RCC 7860 (cell line): ENCODE results near the gene AFTPH.
"Not testable (repeated sequence)": the region's sequence is repeated elsewhere in the genome, so short reads cannot be mapped to it uniquely, and the experiment has no call there.

Experiments
- DNase-seq: peaks from one replicate; pipeline ENCODE4 v3.0.0-alpha.2; 2015; ENCODE audit warnings: low spot score
- FAIRE-seq: peaks from 2 replicates; lab custom pipeline; 2012; peaks lifted over from hg19 to GRCh38; lab: Jason Lieb, UNC

The AFTPH gene

GRCh38 chr2:64492821-64493220, 31.3 kb upstream of the AFTPH start:
- FAIRE-seq, result no peak
- no peak for DNase-seq

- no peak for FAIRE-seq
- no peak for DNase-seq
Measured at GRCh38 chr2:64493788-64494187, 30.3 kb upstream of the AFTPH start.

GRCh38 chr2:64498438-64498837, 25.7 kb upstream of the AFTPH start:
- no peak for FAIRE-seq
- no peak for DNase-seq

- no peak for FAIRE-seq
Measured at GRCh38 chr2:64500549-64500948, 23.6 kb upstream of the AFTPH start.

GRCh38 chr2:64501946-64502345, 22.2 kb upstream of the AFTPH start:
- no peak for FAIRE-seq

More at GRCh38 chr2:64500549-64500948, 23.6 kb upstream of the AFTPH start:
- DNase-seq, result no peak

GRCh38 chr2:64502860-64503259, 21.3 kb upstream of the AFTPH start:
- DNase-seq (no peak), FAIRE-seq (no peak)

More at GRCh38 chr2:64501946-64502345, 22.2 kb upstream of the AFTPH start:
- no peak for DNase-seq

GRCh38 chr2:64504774-64505720, 19.1 kb upstream of the AFTPH start:
- DNase-seq (no peak), FAIRE-seq (no peak)

- FAIRE-seq, result no peak
- no peak for DNase-seq
Measured at GRCh38 chr2:64506686-64507085, 17.4 kb upstream of the AFTPH start.

- no peak for FAIRE-seq
Measured at GRCh38 chr2:64514008-64514407, 10.1 kb upstream of the AFTPH start.

GRCh38 chr2:64515086-64515485, 9.0 kb upstream of the AFTPH start:
- DNase-seq (no peak), FAIRE-seq (no peak)

More at GRCh38 chr2:64514008-64514407, 10.1 kb upstream of the AFTPH start:
- DNase-seq, result no peak

- no peak for FAIRE-seq
- no peak for DNase-seq
Measured at GRCh38 chr2:64516651-64517510, 7.2 kb upstream of the AFTPH start.

- DNase-seq, result no peak
- FAIRE-seq, result no peak
Measured at GRCh38 chr2:64517511-64517884, 6.6 kb upstream of the AFTPH start.

GRCh38 chr2:64522843-64523428, 1.2 kb upstream of the AFTPH start:
- FAIRE-seq, result peak; percentile 85
- peak; percentile 58 for DNase-seq

- no peak for FAIRE-seq
- no peak for DNase-seq
Measured at GRCh38 chr2:64524604-64525316, 632 bp downstream of the AFTPH start.

GRCh38 chr2:64525317-64525613, 1.1 kb downstream of the AFTPH start:
- FAIRE-seq, result no peak
- no peak for DNase-seq

GRCh38 chr2:64526034-64526433, 1.9 kb downstream of the AFTPH start:
- FAIRE-seq (no peak), DNase-seq (no peak)

- DNase-seq, FAIRE-seq: not testable (repeated sequence)
Measured at GRCh38 chr2:64530946-64531345, 6.8 kb downstream of the AFTPH start.

- DNase-seq (no peak), FAIRE-seq (no peak)
Measured at GRCh38 chr2:64532030-64532429, 7.9 kb downstream of the AFTPH start.

- FAIRE-seq, result no peak
Measured at GRCh38 chr2:64533882-64534281, 9.8 kb downstream of the AFTPH start.

GRCh38 chr2:64534363-64534762, 10.2 kb downstream of the AFTPH start:
- no peak for FAIRE-seq
- no peak for DNase-seq

More at GRCh38 chr2:64533882-64534281, 9.8 kb downstream of the AFTPH start:
- no peak for DNase-seq

GRCh38 chr2:64535024-64535423, 10.9 kb downstream of the AFTPH start:
- FAIRE-seq (peak; percentile 32), DNase-seq (no peak)
